K562 (cell line): ENCODE data around the gene HOXC5. TPM values are rescaled to one million over a fixed set of nuclear protein-coding genes. Genes with fewer than 3 reads are reported as not detected.

ENCODE experiments used
- ATF6 ChIP-seq: sonication (generic); formaldehyde crosslinking; IDR thresholded peaks from 2 replicates; pipeline ENCODE4 v1.4.0; 2020; ENCODE audit warnings: mild to moderate bottlenecking, missing genetic modification reagents
- CREBBP ChIP-seq: IDR thresholded peaks from one replicate; pipeline ENCODE4 v1.6.1; 2012; ENCODE audit warnings: low read depth, mild to moderate bottlenecking, control low read depth, inconsistent platforms, low read length
- ELF4 ChIP-seq: fragments of 450-650 bp; formaldehyde crosslinking; IDR thresholded peaks from 2 replicates; pipeline ENCODE4 v1.4.0; 2022; ENCODE audit warnings: missing genetic modification characterization
- ETV5 ChIP-seq: sonication (generic); formaldehyde crosslinking; IDR thresholded peaks from 2 replicates; pipeline ENCODE4 v1.4.0; 2020; ENCODE audit warnings: low read depth, mild to moderate bottlenecking, missing genetic modification reagents
- EZH2 ChIP-seq: IDR thresholded peaks from 2 replicates; pipeline ENCODE4 v1.6.1; 2012; ENCODE audit warnings: low read depth, mild to moderate bottlenecking, inconsistent platforms, low read length, borderline replicate concordance
- HES1 ChIP-seq: fragments of 450-650 bp; IDR thresholded peaks from 2 replicates; pipeline ENCODE4 v1.6.1; 2016; ENCODE audit warnings: low read depth, mild to moderate bottlenecking, moderate library complexity
- HMG20A ChIP-seq: fragments of 450-650 bp; formaldehyde crosslinking; conservative IDR thresholded peaks from 2 replicates; pipeline ENCODE4 v1.4.0; 2020; ENCODE audit warnings: mild to moderate bottlenecking, mixed read lengths
- JUND ChIP-seq, 2 experiments: IDR thresholded peaks; 2 replicates in 1 of 2; 3 replicates in 1 of 2; pipeline ENCODE4 v1.6.1; 2011; ENCODE audit warnings: borderline replicate concordance in 2 of 2, low read depth in 2 of 2, low read length in 2 of 2, improper control_type of control experiment in 1 of 2, missing biosample characterization in 1 of 2, missing genetic modification characterization in 1 of 2, missing genetic modification reagents in 1 of 2
- MAFK ChIP-seq: IDR thresholded peaks from 2 replicates; pipeline ENCODE4 v1.6.1; 2011; ENCODE audit warnings: low read length, improper control_type of control experiment
- MLLT1 ChIP-seq, 2 experiments: fragments of 450-650 bp; IDR thresholded peaks; 2 replicates each; pipeline ENCODE4 v1.6.1; 2016
- NFIC ChIP-seq: fragments of 450-650 bp; IDR thresholded peaks from 2 replicates; pipeline ENCODE4 v1.6.1; 2017; ENCODE audit warnings: mild to moderate bottlenecking, inconsistent platforms
- TEAD2 ChIP-seq: fragments of 450-650 bp; IDR thresholded peaks from 2 replicates; pipeline ENCODE4 v1.6.1; 2016; ENCODE audit warnings: missing genetic modification characterization, control low read depth, missing compliant biosample characterization
- THRB ChIP-seq: fragments of 450-650 bp; formaldehyde crosslinking; conservative IDR thresholded peaks from 2 replicates; pipeline ENCODE4 v1.4.0; 2022; ENCODE audit warnings: mild to moderate bottlenecking, missing genetic modification characterization
- ZBTB1 ChIP-seq: sonication (generic); formaldehyde crosslinking; IDR thresholded peaks from 2 replicates; pipeline ENCODE4 v1.8.1; 2023; ENCODE audit warnings: missing genetic modification reagents, low read depth, mild to moderate bottlenecking, borderline replicate concordance
- ZNF197 ChIP-seq: fragments of 200-800 bp; sonication (Bioruptor generic); IDR thresholded peaks from 2 replicates; pipeline ENCODE4 v1.6.1; 2016; ENCODE audit warnings: low read depth, missing genetic modification characterization, missing compliant biosample characterization
- ZNF324 ChIP-seq: fragments of 250-450 bp; sonication (Bioruptor Pico); IDR thresholded peaks from 2 replicates; pipeline ENCODE4 v1.4.0; 2020; ENCODE audit warnings: mild to moderate bottlenecking
- ZNF507 ChIP-seq: conservative IDR thresholded peaks from 2 replicates; pipeline ENCODE4 v1.6.1; 2017; ENCODE audit warnings: missing genetic modification characterization, missing compliant biosample characterization
- ZNF75A ChIP-seq: fragments of 450-650 bp; formaldehyde crosslinking; IDR thresholded peaks from 2 replicates; pipeline ENCODE4 v1.4.0; 2020; ENCODE audit warnings: mild to moderate bottlenecking
- polyA plus RNA-seq, 8 experiments: library from polyadenylated mRNA; depleted of rRNA in 4 of 8; stranded (reverse) in 5 of 8; unstranded in 3 of 8; fragments of >200 nt; fragmentation: Nextera tagmentation in 2 of 8; fragmentation: Illumina TruSeq in 1 of 8; extraction: Ambion mirVana in 2 of 8; extraction: Trizol in 1 of 8; gene quantifications; 2 replicates each; pipeline versions ENCODE4 v1.2.1 to v1.2.3, GENCODE V29; 2011 to 2014; ENCODE audit warnings: inconsistent platforms in 1 of 8, missing spikeins in 1 of 8
- total RNA-seq, 7 experiments: library from RNA; depleted of rRNA in 6 of 7; stranded (reverse); fragments of >200 nt in 6 of 7; fragmentation: Illumina TruSeq in 2 of 7; extraction: Trizol in 2 of 7; gene quantifications; 2 replicates each; pipeline versions ENCODE4 v1.2.1 to v1.2.3, GENCODE V29; 2011 to 2021; ENCODE audit warnings: low replicate concordance in 1 of 7
- TF ChIP-seq, protein P1 (sequence below): fragments of 250-450 bp; sonication (Bioruptor Pico); IDR thresholded peaks from 2 replicates; pipeline ENCODE4 v1.4.0; 2020; ENCODE audit warnings: mild to moderate bottlenecking, moderate library complexity, borderline replicate concordance

Gene HOXC5
- total and polyA plus RNA-seq, 9 of the 15 experiments (the other 6 are each of a cell fraction or from before 2014, with no cell fraction given) = 0.10 to 0.44 (median 0.18) TPM; not detected in 4

DNA sequence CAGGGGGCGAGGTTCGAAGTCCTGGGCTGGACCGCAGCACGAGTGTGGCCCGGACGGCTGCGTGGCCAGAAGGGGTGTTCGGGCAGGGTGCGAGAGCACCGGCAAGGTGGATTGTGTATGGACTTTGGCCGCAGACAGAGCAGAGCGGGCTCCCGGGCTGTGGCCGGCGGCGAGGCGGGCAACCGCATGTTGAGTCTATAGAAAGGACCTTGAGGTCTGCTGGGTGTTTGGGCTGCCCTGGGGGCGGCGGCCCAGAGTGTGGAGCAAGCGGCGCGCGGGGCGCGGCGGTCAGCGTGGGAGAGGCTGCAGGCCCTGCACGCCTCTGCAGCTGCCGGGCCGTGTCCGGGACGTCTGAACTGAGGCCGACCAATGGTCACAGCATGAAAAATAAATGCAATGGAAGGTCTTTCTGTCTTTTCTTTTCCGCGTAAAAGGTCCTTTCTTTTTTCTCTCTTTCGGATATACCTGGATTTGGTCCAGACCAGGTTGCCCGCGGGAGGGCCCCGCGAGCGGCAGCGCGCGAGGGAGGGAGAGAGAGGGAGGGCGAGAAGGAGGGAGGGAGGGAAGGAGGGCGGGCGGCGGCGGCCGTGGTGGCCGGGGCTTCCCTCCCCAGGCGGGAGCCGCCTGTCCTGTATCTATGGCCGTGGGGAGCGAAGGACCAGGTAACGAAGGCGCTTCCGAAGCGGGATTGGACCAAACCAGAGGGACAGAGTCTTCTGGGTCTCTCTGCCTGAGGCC is 38.4 kb upstream of the HOXC5 start (continued):
- TF ChIP-seq JUND (IDR thresholded peaks at IDR 0.05; ENCODE audit: borderline replicate concordance, low read depth, low read length) (no peak), JUND (tag; IDR thresholded peaks at IDR 0.05; ENCODE audit: borderline replicate concordance, low read depth, low read length) (peak; percentile 25; the same call in 1 of the 3 replicates), ETV5 (CRISPR knock-in tag) (0 out of 2 replicates have a peak, but pooled peaks have one; percentile 37), ZNF197 (CRISPR knock-in tag) (no peak), MLLT1 (IDR thresholded peaks at IDR 0.05) (0 out of 4 replicates have a peak, but pooled peaks of 1 of the 2 experiments have one; percentile 6), CREBBP (no peak), HMG20A (no peak), TEAD2 (tag) (no peak), ZNF324 (CRISPR knock-in tag) (no peak), THRB (CRISPR knock-in tag) (no peak), NFIC (peak; percentile 47), ATF6 (CRISPR knock-in tag) (no peak), EZH2 (no peak), ZNF75A (peak; percentile 57; the same call in 1 of the 2 replicates), MAFK (no peak), HES1 (0 out of 2 replicates have a peak, but pooled peaks have one; percentile 26), ZBTB1 (CRISPR knock-in tag) (no peak), ELF4 (CRISPR knock-in tag) (no peak), ZNF507 (tag) (no peak)
- TF ChIP-seq, protein P1, sequence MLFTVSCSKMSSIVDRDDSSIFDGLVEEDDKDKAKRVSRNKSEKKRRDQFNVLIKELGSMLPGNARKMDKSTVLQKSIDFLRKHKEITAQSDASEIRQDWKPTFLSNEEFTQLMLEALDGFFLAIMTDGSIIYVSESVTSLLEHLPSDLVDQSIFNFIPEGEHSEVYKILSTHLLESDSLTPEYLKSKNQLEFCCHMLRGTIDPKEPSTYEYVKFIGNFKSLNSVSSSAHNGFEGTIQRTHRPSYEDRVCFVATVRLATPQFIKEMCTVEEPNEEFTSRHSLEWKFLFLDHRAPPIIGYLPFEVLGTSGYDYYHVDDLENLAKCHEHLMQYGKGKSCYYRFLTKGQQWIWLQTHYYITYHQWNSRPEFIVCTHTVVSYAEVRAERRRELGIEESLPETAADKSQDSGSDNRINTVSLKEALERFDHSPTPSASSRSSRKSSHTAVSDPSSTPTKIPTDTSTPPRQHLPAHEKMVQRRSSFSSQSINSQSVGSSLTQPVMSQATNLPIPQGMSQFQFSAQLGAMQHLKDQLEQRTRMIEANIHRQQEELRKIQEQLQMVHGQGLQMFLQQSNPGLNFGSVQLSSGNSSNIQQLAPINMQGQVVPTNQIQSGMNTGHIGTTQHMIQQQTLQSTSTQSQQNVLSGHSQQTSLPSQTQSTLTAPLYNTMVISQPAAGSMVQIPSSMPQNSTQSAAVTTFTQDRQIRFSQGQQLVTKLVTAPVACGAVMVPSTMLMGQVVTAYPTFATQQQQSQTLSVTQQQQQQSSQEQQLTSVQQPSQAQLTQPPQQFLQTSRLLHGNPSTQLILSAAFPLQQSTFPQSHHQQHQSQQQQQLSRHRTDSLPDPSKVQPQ = no peak
